HG03159 (cell line): ENCODE measurements around the gene PGGHG.
"Not testable (repeated sequence)": the region's sequence is repeated elsewhere in the genome, so short reads cannot be mapped to it uniquely, and the experiment has no call there.

ENCODE experiments used
- ATAC-seq: cut with Tn5 transposase; IDR thresholded peaks from one replicate; pipeline ENCODE4 v1.9.1; 2021; ENCODE audit warnings: mild to moderate bottlenecking, moderate library complexity; ENCODE audit not compliant: unreplicated experiment

PGGHG gene

DNA sequence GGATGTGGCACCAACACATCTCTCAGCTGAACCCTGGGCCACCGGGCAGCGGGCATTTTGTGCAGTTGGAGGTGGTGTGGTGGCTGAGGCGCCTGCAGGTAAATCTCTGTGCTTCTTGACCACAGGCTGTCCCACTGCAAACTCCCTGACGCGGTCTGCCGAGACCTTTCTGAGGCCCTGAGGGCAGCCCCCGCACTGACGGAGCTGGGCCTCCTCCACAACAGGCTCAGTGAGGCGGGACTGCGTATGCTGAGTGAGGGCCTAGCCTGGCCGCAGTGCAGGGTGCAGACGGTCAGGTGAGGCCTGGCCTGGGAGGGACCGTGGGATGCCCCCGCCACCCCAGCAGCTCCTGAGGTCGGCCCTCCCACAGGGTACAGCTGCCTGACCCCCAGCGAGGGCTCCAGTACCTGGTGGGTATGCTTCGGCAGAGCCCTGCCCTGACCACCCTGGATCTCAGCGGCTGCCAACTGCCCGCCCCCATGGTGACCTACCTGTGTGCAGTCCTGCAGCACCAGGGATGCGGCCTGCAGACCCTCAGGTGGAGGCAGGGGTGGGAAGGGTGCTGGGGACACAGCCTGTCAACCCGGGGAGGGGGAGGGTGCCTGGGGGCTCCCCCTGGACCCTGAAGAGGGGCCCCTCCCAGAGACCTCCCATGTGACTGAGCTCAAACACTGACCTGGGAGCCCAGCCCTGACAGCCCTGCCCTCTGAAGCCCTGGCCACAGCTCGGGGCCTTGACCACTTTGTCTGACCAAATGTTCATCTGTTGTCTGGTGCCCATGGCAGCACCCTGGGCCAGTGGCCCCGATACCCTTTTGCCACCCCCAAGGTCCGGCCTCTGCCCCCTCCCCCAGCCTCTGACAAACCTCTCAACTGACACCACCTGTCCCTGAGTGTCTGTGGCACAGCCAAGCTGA, 4.6 kb upstream of the PGGHG start:
- ATAC-seq = no peak

DNA sequence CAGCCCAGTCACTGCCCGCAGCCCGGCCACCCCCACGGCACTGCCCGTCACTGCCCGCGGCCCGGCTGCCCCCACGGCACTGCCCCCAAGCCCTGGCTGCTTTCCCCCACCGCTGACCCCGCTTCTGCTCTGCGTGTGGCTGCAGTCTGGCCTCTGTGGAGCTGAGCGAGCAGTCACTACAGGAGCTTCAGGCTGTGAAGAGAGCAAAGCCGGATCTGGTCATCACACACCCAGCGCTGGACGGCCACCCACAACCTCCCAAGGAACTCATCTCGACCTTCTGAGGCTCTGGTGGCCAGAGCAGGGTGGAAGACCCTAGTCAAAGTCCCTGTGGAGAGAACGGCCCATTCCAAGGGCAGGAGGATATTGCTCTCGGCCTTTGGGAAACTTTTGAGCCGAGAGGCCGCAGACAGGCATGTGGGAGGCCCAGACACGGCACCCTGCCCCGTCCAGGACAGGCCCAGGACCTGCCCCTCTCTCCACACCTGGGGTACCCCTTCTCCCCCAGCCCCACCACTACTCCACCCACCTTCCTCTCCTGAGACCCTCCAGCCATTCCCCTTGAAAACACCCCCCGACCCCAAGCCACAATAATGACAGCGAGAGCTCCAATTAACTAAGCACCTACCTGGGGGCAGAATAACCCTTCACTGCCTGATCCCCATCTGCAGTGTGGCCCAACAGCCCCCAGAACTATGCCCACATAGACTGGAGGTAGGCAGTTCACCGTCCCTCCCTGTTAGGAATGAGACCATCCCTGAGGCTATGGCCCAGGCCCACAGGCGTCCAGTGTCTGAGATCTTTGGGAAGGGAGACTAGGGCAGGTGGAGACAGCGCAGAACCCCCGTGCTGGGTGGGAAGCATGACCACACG, 3.7 kb upstream of the PGGHG start:
- ATAC-seq = no peak

DNA sequence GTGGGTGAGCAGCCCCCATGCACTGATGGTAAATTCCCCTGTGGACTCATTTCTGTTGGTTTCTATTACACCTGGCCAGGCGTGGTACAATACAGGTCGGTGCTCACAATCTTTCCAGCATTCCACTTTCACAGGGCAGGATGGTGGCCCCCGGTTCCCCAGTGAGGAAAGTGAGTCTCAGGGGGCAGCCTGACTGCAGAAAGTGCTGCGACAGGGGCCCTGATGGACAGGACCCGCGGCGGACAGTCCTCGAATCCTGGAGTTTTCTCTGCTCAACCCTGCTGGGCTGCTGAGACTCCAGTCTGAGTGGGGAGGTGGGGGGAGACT, 3.1 kb upstream of the PGGHG start:
- no peak for ATAC-seq

DNA sequence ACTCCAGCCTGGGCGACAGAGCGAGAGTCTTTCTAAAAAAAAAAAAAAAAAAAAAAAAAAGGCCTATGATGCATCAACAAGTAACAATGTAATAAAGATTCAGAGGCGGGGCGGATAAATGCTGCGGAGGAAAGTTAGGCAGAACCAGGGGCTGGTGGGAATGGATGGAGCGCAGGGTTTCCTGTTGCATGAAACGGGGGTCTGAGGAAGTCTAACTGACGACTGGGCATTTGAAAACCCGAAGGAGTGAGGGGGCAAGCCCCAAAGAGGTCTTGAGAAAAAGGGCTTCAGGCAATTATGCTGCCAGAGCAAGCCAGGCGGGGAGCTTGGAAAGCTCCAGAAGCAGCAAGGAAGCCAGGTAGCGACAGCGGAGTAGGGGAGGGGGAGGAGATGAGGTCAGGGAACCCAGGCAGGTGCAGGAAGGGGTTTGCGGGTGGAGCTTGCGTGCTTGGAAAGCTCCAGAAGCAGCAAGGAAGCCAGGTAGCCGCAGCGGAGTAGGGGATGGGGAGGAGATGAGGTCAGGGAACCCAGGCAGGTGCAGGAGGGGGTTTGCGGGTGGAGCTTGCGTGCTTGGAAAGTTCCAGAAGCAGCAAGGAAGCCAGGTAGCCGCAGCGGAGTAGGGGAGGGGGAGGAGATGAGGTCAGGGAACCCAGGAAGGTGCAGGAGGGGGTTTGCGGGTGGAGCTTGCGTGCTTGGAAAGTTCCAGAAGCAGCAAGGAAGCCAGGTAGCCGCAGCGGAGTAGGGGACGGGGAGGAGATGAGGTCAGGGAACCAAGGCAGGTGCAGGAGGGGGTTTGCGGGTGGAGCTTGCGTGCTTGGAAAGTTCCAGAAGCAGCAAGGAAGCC, 1.7 kb upstream of the PGGHG start:
- not testable (repeated sequence) for ATAC-seq

DNA sequence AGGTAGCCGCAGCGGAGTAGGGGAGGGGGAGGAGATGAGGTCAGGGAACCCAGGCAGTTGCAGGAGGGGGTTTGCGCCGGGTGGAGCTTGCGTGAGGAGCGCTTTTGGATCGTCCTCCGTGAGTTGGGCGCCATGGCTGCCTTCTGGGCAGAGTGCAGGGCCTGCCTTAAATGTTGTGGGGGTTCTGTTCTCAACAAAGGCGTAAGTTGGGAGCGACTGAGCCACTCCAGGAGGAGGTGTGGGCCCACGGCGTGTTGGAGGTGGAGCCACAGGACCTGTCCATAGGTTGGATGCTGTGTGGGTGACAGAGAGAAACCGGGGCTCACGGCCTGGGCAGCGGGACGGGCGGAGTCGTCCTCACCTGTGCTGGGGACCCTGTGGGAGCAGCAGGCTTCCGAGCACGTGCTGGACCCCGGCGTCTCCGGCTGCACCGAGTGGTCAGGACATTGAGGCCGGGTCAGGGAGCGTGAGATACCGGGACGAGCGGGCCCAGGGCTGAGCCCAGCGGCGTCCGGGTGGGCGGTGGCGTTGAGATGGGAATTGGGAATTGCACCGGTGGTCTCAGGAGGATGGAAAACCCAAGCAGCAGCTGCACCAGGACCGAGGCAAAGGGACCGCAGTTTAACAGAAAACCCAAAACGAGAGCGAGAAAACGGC, 977 bp upstream of the PGGHG start:
- no peak for ATAC-seq

DNA sequence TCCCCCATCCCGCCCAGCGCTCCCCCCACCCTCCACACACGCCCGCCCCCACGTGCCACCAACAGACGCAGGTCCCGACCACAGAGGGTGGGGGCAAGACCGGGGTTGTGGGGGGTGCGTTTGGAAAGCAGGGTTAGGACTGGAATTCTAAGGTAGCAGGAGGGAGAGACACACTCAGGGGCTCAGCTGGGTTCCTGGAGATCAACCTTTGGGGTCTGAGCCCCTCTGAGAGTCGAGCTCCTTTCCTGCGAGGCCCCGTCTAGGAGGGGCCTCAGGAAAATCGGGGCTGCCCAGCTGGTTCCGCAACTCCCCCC, 429 bp downstream of the PGGHG start:
- ATAC-seq = no peak

DNA sequence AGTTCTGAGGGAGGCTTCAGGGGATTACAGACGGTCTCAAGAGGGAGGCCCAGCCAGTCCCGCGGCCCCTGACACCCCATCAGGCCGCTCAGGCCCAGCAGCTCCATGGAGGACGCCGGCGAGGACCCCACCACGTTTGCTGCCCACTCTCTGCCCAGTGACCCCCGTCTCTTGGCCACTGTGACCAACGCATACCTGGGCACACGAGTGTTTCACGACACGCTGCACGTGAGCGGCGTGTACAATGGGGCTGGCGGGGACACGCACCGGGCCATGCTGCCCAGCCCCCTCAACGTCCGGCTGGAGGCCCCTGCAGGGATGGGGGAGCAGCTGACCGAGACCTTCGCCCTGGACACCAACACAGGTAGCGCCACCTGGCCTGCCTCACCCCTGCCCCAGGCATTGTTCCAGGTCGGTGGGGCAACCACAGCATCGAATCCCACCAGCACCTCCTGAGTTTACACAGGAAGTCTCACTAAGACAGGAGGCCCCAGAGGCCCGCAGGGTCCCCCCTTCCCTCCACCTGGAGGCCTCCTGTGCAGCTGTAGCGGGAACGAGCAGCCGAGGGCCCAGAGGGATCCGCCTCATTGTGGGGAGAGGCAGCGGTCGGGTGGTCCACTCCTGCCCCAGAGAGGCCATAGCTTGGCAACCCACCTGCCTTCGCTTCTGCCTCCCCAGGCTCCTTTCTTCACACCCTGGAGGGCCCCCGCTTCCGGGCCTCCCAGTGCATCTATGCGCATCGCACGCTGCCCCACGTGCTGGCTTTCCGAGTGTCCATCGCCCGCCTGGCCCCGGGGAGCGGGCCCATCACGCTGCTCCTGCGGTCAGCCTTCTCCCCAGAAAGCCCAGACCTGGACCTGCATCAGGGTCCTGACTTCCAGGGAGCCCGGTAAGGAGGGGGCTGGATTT, 1.0 kb downstream of the PGGHG start:
- no peak for ATAC-seq

DNA sequence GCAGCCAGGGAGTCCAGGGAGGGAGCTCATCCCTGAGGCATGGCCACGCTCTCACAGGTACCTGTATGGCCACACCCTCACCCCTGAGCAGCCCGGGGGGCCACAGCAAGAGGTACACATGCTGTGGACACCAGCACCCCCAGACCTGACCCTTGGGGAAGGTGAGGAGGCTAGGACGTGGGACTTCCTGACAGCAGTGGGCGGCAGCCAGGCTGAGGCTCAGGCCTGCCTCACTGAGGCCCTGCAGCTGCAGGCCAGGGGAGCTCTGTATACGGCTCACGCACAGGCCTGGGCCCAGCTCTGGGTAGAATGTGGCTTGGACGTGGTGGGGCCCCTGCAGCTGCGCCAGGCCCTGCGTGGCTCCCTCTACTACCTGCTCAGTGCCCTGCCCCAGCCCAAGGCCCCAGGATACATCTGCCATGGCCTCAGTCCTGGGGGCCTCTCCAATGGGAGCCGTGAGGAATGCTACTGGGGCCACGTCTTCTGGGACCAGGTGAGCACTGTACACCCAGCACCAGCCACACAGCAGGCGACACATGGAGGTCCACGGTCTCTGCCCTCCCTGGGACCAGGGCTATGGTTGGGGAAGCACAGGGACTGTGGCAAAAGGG, 1.8 kb downstream of the PGGHG start:
- no peak for ATAC-seq

DNA sequence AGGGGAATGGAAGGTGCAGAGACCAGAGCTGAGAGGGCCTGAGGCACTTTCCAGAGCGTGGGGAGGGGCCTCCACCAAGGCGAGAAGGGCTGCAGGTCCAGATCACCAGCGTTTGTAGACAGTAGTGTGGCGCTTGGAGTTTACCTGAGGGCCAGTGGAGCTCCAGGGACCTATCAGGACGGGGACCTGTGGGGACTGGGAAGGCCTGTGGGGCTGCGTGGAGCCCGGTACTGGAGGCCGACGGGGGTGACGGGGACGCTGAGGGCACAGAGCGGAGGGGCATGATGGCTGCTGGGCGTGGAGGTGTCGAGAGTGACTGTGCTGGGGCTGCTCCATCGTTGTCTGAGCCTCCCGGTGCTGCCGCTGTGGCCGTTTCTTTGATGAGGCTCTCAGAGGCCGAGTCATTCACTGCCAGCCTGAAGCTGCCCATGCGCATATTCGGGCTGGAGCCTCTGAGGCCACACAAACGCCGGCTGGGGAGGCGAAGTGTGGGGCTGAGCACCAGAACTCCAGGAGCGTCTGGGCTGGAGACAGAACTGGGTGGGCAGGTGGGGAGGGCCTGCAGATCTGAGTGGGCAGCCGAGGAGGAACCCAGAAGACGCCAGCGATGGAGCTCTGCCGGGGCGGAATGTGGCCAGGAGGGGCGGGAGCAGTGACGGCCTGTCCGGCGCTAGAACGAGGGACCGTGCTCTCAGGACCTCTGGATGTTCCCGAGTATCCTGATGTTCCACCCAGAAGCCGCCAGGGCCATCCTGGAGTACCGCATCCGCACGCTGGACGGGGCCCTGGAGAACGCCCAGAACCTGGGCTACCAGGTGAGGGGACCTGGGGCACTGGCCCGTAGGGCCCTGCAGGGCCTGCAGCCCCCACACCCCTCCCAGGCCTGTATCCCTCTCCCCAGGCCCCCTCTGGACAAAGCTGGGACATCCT, 2.6 kb downstream of the PGGHG start:
- no peak for ATAC-seq

DNA sequence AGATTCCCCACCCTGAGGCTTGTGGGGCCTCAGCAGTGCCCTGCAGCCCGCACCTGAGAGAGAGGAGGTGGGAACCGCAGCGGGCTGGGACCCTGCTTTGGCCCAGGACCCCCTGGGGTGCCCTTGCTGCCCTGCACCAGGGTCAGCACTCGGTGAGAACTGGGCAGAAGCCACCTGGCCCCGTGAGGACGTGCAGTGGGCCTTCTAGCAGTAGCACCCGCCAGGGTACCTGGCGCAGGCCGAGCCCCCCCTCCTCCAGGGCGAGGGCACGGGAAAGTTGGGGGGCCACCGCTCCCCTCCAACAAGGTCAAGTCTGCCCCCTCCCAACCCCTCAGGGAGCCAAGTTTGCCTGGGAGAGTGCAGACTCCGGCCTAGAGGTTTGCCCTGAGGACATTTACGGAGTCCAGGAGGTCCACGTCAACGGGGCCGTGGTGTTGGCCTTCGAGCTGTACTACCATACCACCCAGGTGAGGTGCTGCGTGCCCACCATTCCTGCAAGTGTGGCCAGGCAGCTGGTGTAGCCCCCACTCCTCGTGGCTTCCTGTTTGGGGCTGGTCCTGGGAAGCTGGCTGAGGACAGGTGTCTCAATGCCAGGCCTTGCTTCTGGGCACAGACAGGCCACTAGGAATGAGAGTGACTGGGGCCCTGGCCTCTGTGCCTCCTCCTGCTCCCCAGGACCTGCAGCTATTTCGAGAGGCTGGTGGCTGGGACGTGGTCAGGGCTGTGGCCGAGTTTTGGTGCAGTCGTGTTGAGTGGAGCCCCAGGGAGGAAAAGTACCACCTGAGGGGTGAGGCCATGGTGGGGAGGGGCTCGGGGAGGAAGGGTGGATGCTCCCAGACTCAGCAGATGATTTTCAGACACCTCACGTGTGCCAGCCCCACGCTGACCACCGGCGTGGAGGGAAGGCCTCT, 3.5 kb downstream of the PGGHG start:
- no peak for ATAC-seq

DNA sequence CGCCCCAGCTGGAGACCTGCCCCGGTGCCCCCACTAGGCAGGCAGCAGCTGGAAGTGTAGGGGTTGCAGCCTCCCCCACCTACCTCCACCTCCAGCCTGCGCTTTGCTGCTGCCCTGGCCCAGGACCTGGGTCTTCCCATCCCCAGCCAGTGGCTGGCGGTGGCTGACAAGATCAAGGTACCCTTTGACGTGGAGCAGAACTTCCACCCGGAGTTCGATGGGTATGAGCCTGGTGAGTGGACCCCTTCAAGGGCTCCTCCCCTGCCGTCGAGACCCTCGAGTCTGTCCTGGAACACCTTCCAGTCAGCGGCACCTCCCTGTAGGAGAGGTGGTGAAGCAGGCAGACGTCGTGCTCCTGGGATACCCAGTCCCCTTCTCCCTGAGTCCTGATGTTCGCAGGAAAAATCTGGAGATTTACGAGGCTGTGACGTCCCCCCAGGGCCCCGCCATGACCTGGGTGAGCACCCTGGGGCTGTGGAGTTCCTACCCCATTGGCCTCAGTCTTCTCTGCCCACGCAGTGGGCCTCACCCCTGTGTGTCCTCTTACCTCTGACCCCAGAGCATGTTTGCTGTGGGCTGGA, 4.4 kb downstream of the PGGHG start:
- ATAC-seq = no peak

DNA sequence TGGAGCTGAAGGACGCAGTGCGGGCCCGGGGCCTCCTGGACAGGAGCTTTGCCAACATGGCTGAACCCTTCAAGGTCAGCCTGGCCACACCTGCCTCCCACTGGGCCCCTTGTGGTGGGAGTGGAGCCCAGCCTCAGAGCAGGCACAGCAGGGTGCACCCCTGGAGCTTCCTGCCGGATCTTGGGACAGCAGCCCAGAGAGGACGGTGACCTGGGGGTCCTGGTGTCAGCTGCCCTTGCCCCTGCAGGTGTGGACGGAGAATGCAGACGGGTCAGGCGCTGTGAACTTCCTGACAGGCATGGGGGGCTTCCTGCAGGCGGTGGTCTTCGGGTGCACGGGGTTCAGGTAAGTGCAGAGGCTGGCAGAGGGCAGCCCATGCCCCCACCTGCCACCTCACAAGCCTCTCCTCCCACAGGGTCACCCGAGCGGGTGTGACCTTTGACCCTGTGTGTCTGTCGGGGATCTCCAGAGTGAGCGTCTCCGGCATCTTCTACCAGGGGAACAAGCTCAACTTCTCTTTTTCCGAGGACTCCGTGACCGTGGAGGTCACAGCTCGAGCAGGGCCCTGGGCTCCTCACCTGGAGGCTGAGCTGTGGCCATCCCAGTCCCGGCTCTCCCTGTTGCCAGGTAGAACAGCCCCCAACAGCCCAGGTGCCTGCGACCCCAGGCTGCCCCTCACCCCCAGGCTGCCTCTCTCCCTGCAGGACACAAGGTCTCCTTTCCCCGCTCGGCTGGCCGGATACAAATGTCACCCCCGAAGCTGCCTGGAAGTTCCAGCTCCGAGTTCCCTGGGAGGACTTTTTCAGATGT, 5.1 kb downstream of the PGGHG start:
- ATAC-seq = no peak

DNA sequence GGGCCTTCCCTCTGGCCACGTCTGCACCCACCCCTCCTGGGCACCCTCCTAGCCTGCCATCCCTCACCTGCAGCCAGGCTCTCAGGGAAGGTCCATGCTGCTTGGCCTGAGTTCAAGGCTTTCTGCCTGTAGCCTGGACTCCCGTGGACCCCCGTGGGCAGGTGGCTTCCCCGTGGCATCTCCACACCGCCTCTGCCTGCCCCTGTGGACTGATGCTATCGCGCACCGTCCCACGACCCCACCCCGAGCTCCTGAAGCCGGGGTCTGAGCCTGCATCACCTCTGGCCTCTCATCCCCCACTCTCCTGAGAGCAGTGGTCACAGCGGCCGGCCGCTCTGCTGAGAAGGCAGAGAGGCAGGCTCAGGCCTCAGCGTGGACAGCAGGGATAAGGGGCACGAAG, 5.9 kb downstream of the PGGHG start:
- no peak for ATAC-seq

DNA sequence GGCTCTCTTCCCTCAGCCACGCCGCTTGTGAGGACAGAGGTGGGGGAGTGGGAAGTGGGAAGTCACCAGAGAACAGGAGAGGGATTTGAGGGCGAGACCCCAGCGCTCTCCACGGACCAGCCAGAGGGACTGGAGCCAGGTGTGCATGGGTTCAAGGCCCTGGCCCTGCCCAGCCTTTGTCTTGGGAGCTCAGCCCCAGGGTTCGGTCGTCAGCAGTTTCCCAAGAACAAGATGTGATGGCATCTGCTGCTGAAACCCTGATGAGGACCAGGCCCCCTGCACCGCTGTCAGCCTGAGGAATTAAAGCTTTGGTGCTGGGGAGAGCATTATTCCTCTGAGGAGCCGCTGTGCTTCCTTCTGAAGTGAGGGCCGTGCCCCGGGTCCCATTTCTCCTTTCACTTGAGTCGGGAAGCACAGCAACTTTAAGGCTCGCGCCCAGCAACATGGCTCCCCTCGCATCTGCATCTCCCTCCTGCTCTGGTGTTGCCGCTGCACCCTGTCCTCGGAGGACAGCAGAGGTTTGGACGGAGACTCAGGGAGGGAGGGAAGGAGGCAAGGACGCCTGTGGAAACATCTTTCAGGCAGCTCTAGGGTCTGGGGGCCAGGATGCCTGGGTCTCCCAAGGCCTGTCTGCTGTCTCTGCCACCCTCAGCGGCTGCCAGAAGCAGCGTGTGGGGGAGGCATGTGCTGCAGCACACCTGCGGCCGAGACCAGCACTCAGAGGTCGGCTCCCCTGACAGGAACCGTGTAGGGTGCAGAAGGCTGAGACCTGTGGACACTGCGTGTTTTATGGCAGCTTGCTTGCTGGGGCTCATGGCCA, 6.6 kb downstream of the PGGHG start:
- ATAC-seq = no peak
